ENCODE data around the gene HSD17B1.

The HSD17B1 gene

GRCh38 chr17:42547001-42547461, 5.7 kb upstream of the HSD17B1 start:
- no peak for TF ChIP-seq CTCF (IDR thresholded peaks at IDR 0.05; ENCODE audit: borderline replicate concordance, control extremely low read depth, extremely low read depth, insufficient read depth, missing control alignments)
- in situ Hi-C loops (cut with MboI; ENCODE audit: low sequenced_read_pairs, unreplicated experiment): no loop called here
- no peak for DNase-seq (ENCODE audit: low spot score)

- DNase-seq (ENCODE audit: low spot score): no peak
- TF ChIP-seq CTCF (IDR thresholded peaks at IDR 0.05; ENCODE audit: borderline replicate concordance, control extremely low read depth, extremely low read depth, insufficient read depth, missing control alignments): no peak
- in situ Hi-C loops (cut with MboI; ENCODE audit: low sequenced_read_pairs, unreplicated experiment): no loop called here
Observed at GRCh38 chr17:42547698-42548069, 5.0 kb upstream of the HSD17B1 start.

GRCh38 chr17:42548070-42548837, 4.5 kb upstream of the HSD17B1 start:
- TF ChIP-seq CTCF (IDR thresholded peaks at IDR 0.05; ENCODE audit: borderline replicate concordance, control extremely low read depth, extremely low read depth, insufficient read depth, missing control alignments): peak; percentile 74
- in situ Hi-C loops (cut with MboI; ENCODE audit: low sequenced_read_pairs, unreplicated experiment): no loop called here
- DNase-seq (ENCODE audit: low spot score): peak; percentile 94

- DNase-seq (ENCODE audit: low spot score): no peak
- TF ChIP-seq CTCF (IDR thresholded peaks at IDR 0.05; ENCODE audit: borderline replicate concordance, control extremely low read depth, extremely low read depth, insufficient read depth, missing control alignments): no peak
- in situ Hi-C loops (cut with MboI; ENCODE audit: low sequenced_read_pairs, unreplicated experiment): no loop called here
Observed at GRCh38 chr17:42548993-42549755, 3.5 kb upstream of the HSD17B1 start.

- in situ Hi-C loops (cut with MboI; ENCODE audit: low sequenced_read_pairs, unreplicated experiment): no loop called here
- TF ChIP-seq CTCF (IDR thresholded peaks at IDR 0.05; ENCODE audit: borderline replicate concordance, control extremely low read depth, extremely low read depth, insufficient read depth, missing control alignments): no peak
- DNase-seq (ENCODE audit: low spot score): no peak
Observed at GRCh38 chr17:42553161-42553818, 567 bp downstream of the HSD17B1 start.

- DNase-seq (ENCODE audit: low spot score): no peak
- in situ Hi-C loops (cut with MboI; ENCODE audit: low sequenced_read_pairs, unreplicated experiment): no loop called here
- TF ChIP-seq CTCF (IDR thresholded peaks at IDR 0.05; ENCODE audit: borderline replicate concordance, control extremely low read depth, extremely low read depth, insufficient read depth, missing control alignments): no peak
Observed at GRCh38 chr17:42553866-42554249, 1.1 kb downstream of the HSD17B1 start.
